HG02571 (cell line): Measurements from ENCODE around the gene KIAA0825.

ENCODE experiments used
- ATAC-seq: cut with Tn5 transposase; IDR thresholded peaks from one replicate; pipeline ENCODE4 v1.9.1; 2021; ENCODE audit warnings: mild to moderate bottlenecking, moderate library complexity; ENCODE audit not compliant: unreplicated experiment

KIAA0825 gene

GRCh38 chr5:94316916-94317838 is 301.2 kb downstream of the KIAA0825 start:
- no peak for ATAC-seq

- ATAC-seq = no peak
These were observed 303.8 kb downstream of the KIAA0825 start for GRCh38 chr5:94314460-94315131.

- ATAC-seq = no peak
These were observed 304.7 kb downstream of the KIAA0825 start for GRCh38 chr5:94313696-94314095.

GRCh38 chr5:94313188-94313587 is 305.2 kb downstream of the KIAA0825 start:
- ATAC-seq = no peak

- ATAC-seq = no peak
These were observed 306.1 kb downstream of the KIAA0825 start for GRCh38 chr5:94312298-94312697.

GRCh38 chr5:94310833-94311232 is 307.6 kb downstream of the KIAA0825 start:
- ATAC-seq = no peak

GRCh38 chr5:94309141-94309540 is 309.3 kb downstream of the KIAA0825 start:
- ATAC-seq = no peak

GRCh38 chr5:94308442-94308841 is 310.0 kb downstream of the KIAA0825 start:
- ATAC-seq = no peak

GRCh38 chr5:94304146-94304545 is 314.3 kb downstream of the KIAA0825 start:
- no peak for ATAC-seq

GRCh38 chr5:94288937-94289336 is 329.5 kb downstream of the KIAA0825 start:
- ATAC-seq = no peak

GRCh38 chr5:94285984-94286383 is 332.4 kb downstream of the KIAA0825 start:
- ATAC-seq = no peak

- no peak for ATAC-seq
These were observed 335.3 kb downstream of the KIAA0825 start for GRCh38 chr5:94283093-94283492.

- no peak for ATAC-seq
These were observed 337.1 kb downstream of the KIAA0825 start for GRCh38 chr5:94281236-94281801.

- ATAC-seq = no peak
These were observed 341.7 kb downstream of the KIAA0825 start for GRCh38 chr5:94276751-94277150.

- ATAC-seq = no peak
These were observed 342.4 kb downstream of the KIAA0825 start for GRCh38 chr5:94276048-94276447.

GRCh38 chr5:94274707-94275106 is 343.7 kb downstream of the KIAA0825 start:
- ATAC-seq = no peak

GRCh38 chr5:94268226-94268625 is 350.2 kb downstream of the KIAA0825 start:
- ATAC-seq = no peak

GRCh38 chr5:94267350-94267899 is 351.0 kb downstream of the KIAA0825 start:
- no peak for ATAC-seq

- ATAC-seq = no peak
These were observed 352.2 kb downstream of the KIAA0825 start for GRCh38 chr5:94266170-94266569.

- no peak for ATAC-seq
These were observed 355.3 kb downstream of the KIAA0825 start for GRCh38 chr5:94263068-94263467.

- ATAC-seq = no peak
These were observed 358.3 kb downstream of the KIAA0825 start for GRCh38 chr5:94260096-94260495.
